IPS DF 6.9 (cell line): ENCODE measurements around the gene MBTPS1.

Experiments used
- DNase-seq: peaks from one replicate; pipeline ENCODE4 v3.0.0-alpha.2; 2013; ENCODE audit warnings: low read depth, low spot score
- H3K27ac ChIP-seq: one replicate; pipeline ENCODE4 v1.5.1; 2013; ENCODE audit warnings: low read length, control low read depth
- H3K27me3 ChIP-seq: 2 replicates; pipeline ENCODE4 v1.6.1; 2013; ENCODE audit warnings: mild to moderate bottlenecking, low read length; ENCODE audit not compliant: control insufficient read depth, insufficient read depth
- H3K36me3 ChIP-seq: 2 replicates; pipeline ENCODE4 v1.6.1; 2013; ENCODE audit warnings: low read length; ENCODE audit not compliant: control insufficient read depth, insufficient read depth
- H3K4me1 ChIP-seq: 2 replicates; pipeline ENCODE4 v1.6.1; 2013; ENCODE audit warnings: low read length; ENCODE audit not compliant: control insufficient read depth, insufficient read depth
- H3K4me3 ChIP-seq: 2 replicates; pipeline ENCODE4 v1.5.1; 2013; ENCODE audit warnings: mild to moderate bottlenecking, low read length
- H3K9me3 ChIP-seq: 2 replicates; pipeline ENCODE4 v1.6.1; 2013; ENCODE audit warnings: low read length, inconsistent platforms; ENCODE audit not compliant: control insufficient read depth, insufficient read depth
- WGBS: extraction: QIAGEN DNeasy Blood & Tissue Kit; methylation state at CpG from one replicate; pipeline ENCODE4 v1.1.7; 2013; ENCODE audit warnings: mixed read lengths, missing lambda C conversion rate; ENCODE audit not compliant: insufficient read length, insufficient coverage; 5-methylcytosine and 5-hydroxymethylcytosine counted together

The MBTPS1 gene

DNA sequence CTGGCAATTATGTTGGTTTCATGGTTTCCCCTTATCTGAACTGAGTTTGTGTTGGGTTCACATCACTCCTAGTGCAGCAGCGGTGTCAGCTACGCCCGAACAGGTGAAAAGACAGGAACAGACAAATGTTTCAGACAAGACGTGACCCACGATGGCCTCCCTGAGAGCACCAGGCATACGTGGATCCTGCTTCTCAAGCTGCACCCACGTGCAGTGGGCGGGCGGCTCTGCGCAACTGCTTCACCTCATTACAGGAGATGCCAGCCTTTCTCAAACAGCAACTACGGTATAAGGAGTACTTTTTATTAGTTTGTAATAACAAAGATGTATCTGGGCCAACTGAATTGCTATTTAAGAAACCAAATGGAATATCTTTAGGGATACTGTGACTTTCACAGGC is 41.4 kb downstream of the MBTPS1 start:
- Histone ChIP-seq H3K36me3 (peaks cover 17% of the 10 kb centered on the region), H3K27ac (no peak overlapping the region)
- WGBS = no CpG with 5 or more reads among the region's 11 CpGs

GRCh38 chr16:84074721-84075120 is 42.0 kb downstream of the MBTPS1 start:
- no peak for DNase-seq
- Histone ChIP-seq H3K4me3 (no peak overlapping the region), H3K9me3 (no peaks in the 10 kb centered on the region), H3K4me1 (no peaks in the 10 kb centered on the region), H3K27ac (no peak overlapping the region), H3K36me3 (peaks cover 17% of the 10 kb centered on the region), H3K27me3 (no peaks in the 10 kb centered on the region)
- no CpG with 5 or more reads among the region's 3 CpGs for WGBS

More for the DNA sequence above, 41.4 kb downstream of the MBTPS1 start:
- no peak for DNase-seq
- Histone ChIP-seq H3K27me3 (no peaks in the 10 kb centered on the region), H3K4me1 (no peaks in the 10 kb centered on the region), H3K9me3 (no peaks in the 10 kb centered on the region), H3K4me3 (no peak overlapping the region)

GRCh38 chr16:84072014-84072413 is 44.7 kb downstream of the MBTPS1 start:
- H3K4me3 ChIP-seq = no peak overlapping the region
- no peaks in the 10 kb centered on the region for H3K27me3 ChIP-seq
- no peak overlapping the region for H3K27ac ChIP-seq
- DNase-seq = no peak
- no CpG with 5 or more reads among the region's 10 CpGs for WGBS
- peaks cover 31% of the 10 kb centered on the region for H3K36me3 ChIP-seq
- no peaks in the 10 kb centered on the region for H3K4me1 ChIP-seq
- H3K9me3 ChIP-seq = no peaks in the 10 kb centered on the region

- no peaks in the 10 kb centered on the region for H3K27me3 ChIP-seq
- H3K27ac ChIP-seq = no peak overlapping the region
- DNase-seq = no peak
- H3K36me3 ChIP-seq = peaks cover 31% of the 10 kb centered on the region
- WGBS = no CpG with 5 or more reads among the region's 8 CpGs
- H3K9me3 ChIP-seq = no peaks in the 10 kb centered on the region
- no peak overlapping the region for H3K4me3 ChIP-seq
- H3K4me1 ChIP-seq = no peaks in the 10 kb centered on the region
Observed at GRCh38 chr16:84071121-84071520, 45.6 kb downstream of the MBTPS1 start.

DNA sequence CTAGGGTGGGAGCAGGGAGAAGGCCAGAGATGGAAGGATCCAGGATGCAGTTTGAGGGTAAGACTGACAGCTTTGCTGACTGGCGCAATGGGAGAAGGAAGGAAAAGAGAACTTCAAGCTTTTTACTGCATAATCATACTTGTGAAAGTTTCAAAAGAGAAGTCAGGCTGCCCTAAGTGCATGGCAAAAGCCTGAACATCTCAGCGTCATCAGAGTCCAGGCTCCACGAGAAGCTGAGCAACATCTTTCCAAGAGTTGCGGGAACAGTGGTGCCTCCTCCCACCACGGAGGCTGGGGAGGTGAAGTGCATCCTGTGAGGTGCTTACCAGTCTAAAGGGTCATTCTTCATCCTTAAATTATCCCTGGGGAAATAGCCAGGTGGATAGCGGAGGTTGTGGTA is 47.2 kb downstream of the MBTPS1 start:
- H3K36me3 ChIP-seq = peaks cover 23% of the 10 kb centered on the region
- no peak overlapping the region for H3K27ac ChIP-seq
- WGBS = no CpG with 5 or more reads among the region's 6 CpGs
- H3K9me3 ChIP-seq = no peaks in the 10 kb centered on the region
- no peaks in the 10 kb centered on the region for H3K27me3 ChIP-seq
- H3K4me1 ChIP-seq = no peaks in the 10 kb centered on the region
- H3K4me3 ChIP-seq = no peak overlapping the region
- DNase-seq = no peak

GRCh38 chr16:84068783-84069462 is 47.8 kb downstream of the MBTPS1 start:
- Histone ChIP-seq H3K27ac (no peak overlapping the region), H3K9me3 (no peaks in the 10 kb centered on the region), H3K36me3 (peaks cover 18% of the 10 kb centered on the region), H3K27me3 (no peaks in the 10 kb centered on the region), H3K4me1 (no peaks in the 10 kb centered on the region), H3K4me3 (no peak overlapping the region)
- WGBS = no CpG with 5 or more reads among the region's 13 CpGs
- DNase-seq = no peak

DNA sequence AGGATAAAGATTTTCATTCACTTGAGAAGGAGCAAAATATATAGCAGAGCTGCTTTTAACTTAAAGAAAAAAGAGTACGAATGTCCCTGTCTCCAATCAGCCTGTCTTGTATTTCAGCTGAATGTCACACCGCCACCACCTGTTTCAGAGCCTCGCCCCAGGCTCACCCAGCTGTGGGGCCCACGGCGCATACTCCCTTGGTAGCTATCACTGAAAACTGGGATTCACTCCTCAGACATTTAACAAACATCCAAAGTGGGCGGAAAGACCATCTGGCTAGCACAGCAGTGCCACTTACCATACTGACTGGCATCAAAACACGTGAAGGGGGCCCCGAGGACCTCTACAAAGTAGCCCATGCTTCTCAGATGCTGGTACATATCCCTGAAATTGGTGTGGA is 48.7 kb downstream of the MBTPS1 start:
- H3K27ac ChIP-seq = no peak overlapping the region
- H3K4me1 ChIP-seq = no peaks in the 10 kb centered on the region
- H3K27me3 ChIP-seq = no peaks in the 10 kb centered on the region
- no CpG with 5 or more reads among the region's 8 CpGs for WGBS
- no peaks in the 10 kb centered on the region for H3K9me3 ChIP-seq
- no peak overlapping the region for H3K4me3 ChIP-seq
- peaks cover 18% of the 10 kb centered on the region for H3K36me3 ChIP-seq
- DNase-seq = no peak

GRCh38 chr16:84067640-84068039 is 49.1 kb downstream of the MBTPS1 start:
- Histone ChIP-seq H3K27me3 (no peaks in the 10 kb centered on the region), H3K4me1 (no peaks in the 10 kb centered on the region), H3K36me3 (peaks cover 18% of the 10 kb centered on the region), H3K4me3 (no peak overlapping the region), H3K27ac (no peak overlapping the region), H3K9me3 (no peaks in the 10 kb centered on the region)
- no CpG with 5 or more reads among the region's 9 CpGs for whole genome bisulfite sequencing
- no peak for DNase-seq

- no peak for DNase-seq
- no CpG with 5 or more reads among the region's 12 CpGs for WGBS
- H3K36me3 ChIP-seq = peaks cover 24% of the 10 kb centered on the region
Observed at GRCh38 chr16:84065536-84066132, 51.1 kb downstream of the MBTPS1 start.

GRCh38 chr16:84063980-84064379 is 52.8 kb downstream of the MBTPS1 start:
- H3K36me3 ChIP-seq = peaks cover 20% of the 10 kb centered on the region
- DNase-seq = no peak
- H3K4me1 ChIP-seq = no peaks in the 10 kb centered on the region
- H3K27ac ChIP-seq = no peak overlapping the region
- H3K27me3 ChIP-seq = no peaks in the 10 kb centered on the region
- H3K4me3 ChIP-seq = no peak overlapping the region
- no CpG with 5 or more reads among the region's 4 CpGs for WGBS
- no peaks in the 10 kb centered on the region for H3K9me3 ChIP-seq

More at GRCh38 chr16:84065536-84066132, 51.1 kb downstream of the MBTPS1 start:
- H3K27ac ChIP-seq = no peak overlapping the region
- no peaks in the 10 kb centered on the region for H3K27me3 ChIP-seq
- H3K4me3 ChIP-seq = no peak overlapping the region
- no peaks in the 10 kb centered on the region for H3K9me3 ChIP-seq
- H3K4me1 ChIP-seq = no peaks in the 10 kb centered on the region
